ENCODE measurements around the gene TRAPPC13.

The TRAPPC13 gene

DNA sequence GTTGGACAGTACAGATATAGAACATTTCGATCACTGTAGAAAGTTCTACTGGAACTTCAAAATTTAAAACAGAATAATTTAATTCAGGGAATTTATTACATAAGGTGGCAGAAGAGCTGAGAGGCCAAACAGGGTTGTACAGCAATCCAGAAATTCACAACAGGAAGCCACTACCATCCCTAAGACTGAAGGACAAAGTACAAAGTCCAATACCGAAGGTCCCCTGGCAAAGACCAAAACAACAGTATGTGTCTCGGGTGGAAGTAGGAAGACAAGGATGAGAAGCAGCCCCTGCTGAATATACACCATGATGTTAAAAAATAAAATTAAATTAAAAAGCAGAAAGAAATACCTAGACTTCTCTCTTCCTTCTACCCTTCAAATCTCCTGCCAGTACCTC, 77.2 kb downstream of the TRAPPC13 start:
- H3K4me1 ChIP-seq (ENCODE audit: control insufficient read depth, low read length), result no peaks in the 10 kb centered on the region
- H4K20me1 ChIP-seq (ENCODE audit: control insufficient read depth, insufficient read depth, low read depth, low read length), result no peaks in the 10 kb centered on the region

GRCh38 chr5:65704621-65705239, 79.9 kb downstream of the TRAPPC13 start:
- peaks cover 8% of the 10 kb centered on the region; the same call in 1 of the 2 replicates for H3K36me3 ChIP-seq (ENCODE audit: control insufficient read depth, low read length)
- H3K9me2 ChIP-seq (replicated peaks; ENCODE audit: control insufficient read depth, low read length), result no peaks in the 10 kb centered on the region
- no peaks in the 10 kb centered on the region for H3K79me2 ChIP-seq (ENCODE audit: control insufficient read depth, low read length)
- H3K9me3 ChIP-seq (ENCODE audit: control insufficient read depth, insufficient read depth, low read length), result no peaks in the 10 kb centered on the region
- H3K27me3 ChIP-seq (ENCODE audit: control insufficient read depth, low read length), result no peaks in the 10 kb centered on the region
- H3K4me3 ChIP-seq (ENCODE audit: low read length), result no peak overlapping the region
- H4K20me1 ChIP-seq (ENCODE audit: control insufficient read depth, insufficient read depth, low read depth, low read length), result no peaks in the 10 kb centered on the region
- no peaks in the 10 kb centered on the region for H3K4me1 ChIP-seq (ENCODE audit: control insufficient read depth, low read length)
- no peak overlapping the region for H3K4me2 ChIP-seq (ENCODE audit: low read length)
- TF ChIP-seq CTCF (IDR thresholded peaks at IDR 0.05; ENCODE audit: low read depth, low read length, poor library complexity, severe bottlenecking) (no peak), EZH2phosphoT487 (IDR thresholded peaks at IDR 0.05; ENCODE audit: borderline replicate concordance, low read length) (no peak)
- H3F3A ChIP-seq (ENCODE audit: control insufficient read depth, insufficient read depth), result peaks cover 3% of the 10 kb centered on the region; the same call in 1 of the 2 replicates
- H3K27ac ChIP-seq (ENCODE audit: low read depth, low read length), result no peak overlapping the region

More for the DNA sequence above, 77.2 kb downstream of the TRAPPC13 start:
- H3K9me2 ChIP-seq (replicated peaks; ENCODE audit: control insufficient read depth, low read length), result no peaks in the 10 kb centered on the region
- H3K4me2 ChIP-seq (ENCODE audit: low read length), result no peak overlapping the region
- no peaks in the 10 kb centered on the region for H3K27me3 ChIP-seq (ENCODE audit: control insufficient read depth, low read length)
- H3K79me2 ChIP-seq (ENCODE audit: control insufficient read depth, low read length), result no peaks in the 10 kb centered on the region
- TF ChIP-seq EZH2phosphoT487 (IDR thresholded peaks at IDR 0.05; ENCODE audit: borderline replicate concordance, low read length), result no peak
- H3K36me3 ChIP-seq (ENCODE audit: control insufficient read depth, low read length), result peaks cover 18% of the 10 kb centered on the region
- H3F3A ChIP-seq (ENCODE audit: control insufficient read depth, insufficient read depth), result peaks cover 3% of the 10 kb centered on the region; the same call in 1 of the 2 replicates
- no peak overlapping the region for H3K4me3 ChIP-seq (ENCODE audit: low read length)
- H3K27ac ChIP-seq (ENCODE audit: low read depth, low read length), result no peak overlapping the region
- no peaks in the 10 kb centered on the region for H3K9me3 ChIP-seq (ENCODE audit: control insufficient read depth, insufficient read depth, low read length)

GRCh38 chr5:65707663-65708062, 82.8 kb downstream of the TRAPPC13 start:
- Histone ChIP-seq H3K4me3 (ENCODE audit: low read length) (no peak overlapping the region), H3K79me2 (ENCODE audit: control insufficient read depth, low read length) (no peaks in the 10 kb centered on the region), H3K36me3 (ENCODE audit: control insufficient read depth, low read length) (peaks cover 7% of the 10 kb centered on the region; the same call in 1 of the 2 replicates), H4K20me1 (ENCODE audit: control insufficient read depth, insufficient read depth, low read depth, low read length) (no peaks in the 10 kb centered on the region), H3K9me2 (replicated peaks; ENCODE audit: control insufficient read depth, low read length) (no peaks in the 10 kb centered on the region), H3F3A (ENCODE audit: control insufficient read depth, insufficient read depth) (peaks cover 3% of the 10 kb centered on the region; the same call in 1 of the 2 replicates), H3K9me3 (ENCODE audit: control insufficient read depth, insufficient read depth, low read length) (no peaks in the 10 kb centered on the region), H3K4me1 (ENCODE audit: control insufficient read depth, low read length) (no peaks in the 10 kb centered on the region), H3K4me2 (ENCODE audit: low read length) (no peak overlapping the region), H3K27ac (ENCODE audit: low read depth, low read length) (no peak overlapping the region), H3K27me3 (ENCODE audit: control insufficient read depth, low read length) (no peaks in the 10 kb centered on the region)
- TF ChIP-seq CTCF (IDR thresholded peaks at IDR 0.05; ENCODE audit: low read depth, low read length, poor library complexity, severe bottlenecking), result no peak
- no peak for TF ChIP-seq EZH2phosphoT487 (IDR thresholded peaks at IDR 0.05; ENCODE audit: borderline replicate concordance, low read length)

GRCh38 chr5:65708145-65708544, 83.3 kb downstream of the TRAPPC13 start:
- Histone ChIP-seq H3K4me3 (ENCODE audit: low read length) (no peak overlapping the region), H3K27ac (ENCODE audit: low read depth, low read length) (no peak overlapping the region), H4K20me1 (ENCODE audit: control insufficient read depth, insufficient read depth, low read depth, low read length) (no peaks in the 10 kb centered on the region), H3K79me2 (ENCODE audit: control insufficient read depth, low read length) (no peaks in the 10 kb centered on the region), H3K9me2 (replicated peaks; ENCODE audit: control insufficient read depth, low read length) (no peaks in the 10 kb centered on the region), H3K4me1 (ENCODE audit: control insufficient read depth, low read length) (no peaks in the 10 kb centered on the region), H3K9me3 (ENCODE audit: control insufficient read depth, insufficient read depth, low read length) (no peaks in the 10 kb centered on the region), H3F3A (ENCODE audit: control insufficient read depth, insufficient read depth) (peaks cover 3% of the 10 kb centered on the region; the same call in 1 of the 2 replicates), H3K27me3 (ENCODE audit: control insufficient read depth, low read length) (no peaks in the 10 kb centered on the region), H3K36me3 (ENCODE audit: control insufficient read depth, low read length) (peaks cover 7% of the 10 kb centered on the region; the same call in 1 of the 2 replicates), H3K4me2 (ENCODE audit: low read length) (no peak overlapping the region)
- TF ChIP-seq EZH2phosphoT487 (IDR thresholded peaks at IDR 0.05; ENCODE audit: borderline replicate concordance, low read length) (no peak), CTCF (IDR thresholded peaks at IDR 0.05; ENCODE audit: low read depth, low read length, poor library complexity, severe bottlenecking) (no peak)
